SK-N-SH (cell line): ENCODE data around the gene SLC36A2. TPM values are rescaled to one million over a fixed set of nuclear protein-coding genes. Genes with fewer than 3 reads are reported as not detected.

Source experiments
- CTCF ChIA-PET: fragments of 300-600, 350-600 bp; formaldehyde crosslinking; extraction: SDS; loops from one replicate; lab custom pipeline; 2021; lab: Yijun Ruan, JAX
- POLR2A ChIA-PET: fragments of 350-600 bp; sonication (Branson Sonifier 250); formaldehyde crosslinking; extraction: SDS; loops from one replicate; lab custom pipeline; 2020; ENCODE audit warnings: antibody characterized with exemption, inconsistent platforms; lab: Yijun Ruan, JAX
- DNase-seq: peaks from one replicate; pipeline ENCODE4 v3.0.0; 2012
- H2AFZ ChIP-seq: fragments of 200-600 bp; sonication (generic); 2 replicates; pipeline ENCODE4 v1.8.1; 2016; ENCODE audit warnings: antibody characterized with exemption, mild to moderate bottlenecking, low read depth
- H3F3A ChIP-seq: fragments of 200-600 bp; sonication (generic); replicated peaks from 2 replicates; pipeline ENCODE3; 2016; ENCODE audit warnings: antibody characterized with exemption, mild to moderate bottlenecking; ENCODE audit not compliant: insufficient read depth
- H3K27ac ChIP-seq, 2 experiments: fragments of 200-500 bp in 1 of 2; fragments of 200-600 bp in 1 of 2; sonication (Bioruptor generic) in 1 of 2; sonication (generic), shearing (Covaris generic) in 1 of 2; 2 replicates each; pipeline versions ENCODE4 v1.5.1 to v1.6.1; 2014 to 2016; ENCODE audit warnings: low read depth in 2 of 2, inconsistent platforms in 1 of 2, low read length in 1 of 2, mild to moderate bottlenecking in 1 of 2, mixed read lengths in 1 of 2
- H3K27me3 ChIP-seq: fragments of 200-600 bp; sonication (generic), shearing (Covaris generic); 2 replicates; pipeline ENCODE4 v1.6.1; 2016; ENCODE audit warnings: mixed run types; ENCODE audit not compliant: insufficient read depth
- H3K36me3 ChIP-seq, 2 experiments: fragments of 200-500 bp in 1 of 2; fragments of 200-600 bp in 1 of 2; sonication (Bioruptor generic) in 1 of 2; sonication (generic) in 1 of 2; replicated peaks in 1 of 2; 2 replicates each; pipeline versions ENCODE3 to v1.5.1; 2014 to 2016; ENCODE audit warnings: low read length in 1 of 2, mild to moderate bottlenecking in 1 of 2; ENCODE audit not compliant: insufficient read depth in 2 of 2, control insufficient read depth in 1 of 2
- H3K4me1 ChIP-seq, 2 experiments: fragments of 200-500 bp in 1 of 2; fragments of 200-600 bp in 1 of 2; sonication (Bioruptor generic) in 1 of 2; sonication (generic), shearing (Covaris generic) in 1 of 2; 2 replicates each; pipeline versions ENCODE4 v1.5.1 to v1.6.1; 2014 to 2016; ENCODE audit warnings: low read depth in 1 of 2, low read length in 1 of 2, mixed run types in 1 of 2; ENCODE audit not compliant: insufficient read depth in 2 of 2, control insufficient read depth in 1 of 2
- H3K4me2 ChIP-seq: fragments of 200-600 bp; sonication (generic), shearing (Covaris generic); 2 replicates; pipeline ENCODE4 v1.6.1; 2017; ENCODE audit warnings: mixed run types
- H3K4me3 ChIP-seq, 2 experiments: fragments of 200-500 bp in 1 of 2; fragments of 200-600 bp in 1 of 2; sonication (Bioruptor generic) in 1 of 2; sonication (generic), shearing (Covaris generic) in 1 of 2; 2 replicates each; pipeline versions ENCODE4 v1.5.1 to v1.8.1; 2014 to 2016; ENCODE audit warnings: low read depth in 2 of 2, inconsistent platforms in 1 of 2, low read length in 1 of 2, mild to moderate bottlenecking in 1 of 2, mixed read lengths in 1 of 2, moderate library complexity in 1 of 2
- H3K79me2 ChIP-seq: fragments of 200-600 bp; sonication (generic); 2 replicates; pipeline ENCODE4 v1.8.1; 2017; ENCODE audit warnings: mild to moderate bottlenecking; ENCODE audit not compliant: insufficient read depth
- H3K9ac ChIP-seq: fragments of 200-600 bp; sonication (generic); 2 replicates; pipeline ENCODE4 v1.6.1; 2017; ENCODE audit warnings: mixed run types
- H3K9me2 ChIP-seq: fragments of 200-600 bp; sonication (generic); 2 replicates; pipeline ENCODE4 v1.6.1; 2017; ENCODE audit warnings: mixed run types
- H3K9me3 ChIP-seq: fragments of 200-600 bp; sonication (generic); 2 replicates; pipeline ENCODE4 v1.6.1; 2017; ENCODE audit warnings: mixed run types, mild to moderate bottlenecking, moderate library complexity
- H4K20me1 ChIP-seq: fragments of 200-600 bp; sonication (generic); 2 replicates; pipeline ENCODE4 v1.6.1; 2017; ENCODE audit warnings: mild to moderate bottlenecking, mixed run types; ENCODE audit not compliant: insufficient read depth
- CHD2 ChIP-seq: fragments of 150-350 bp; IDR thresholded peaks from 2 replicates; pipeline ENCODE4 v1.6.1; 2018; ENCODE audit warnings: low read length; ENCODE audit not compliant: partially characterized antibody
- ELF1 ChIP-seq: IDR thresholded peaks from 2 replicates; pipeline ENCODE4 v1.4.0; 2012
- GABPA ChIP-seq: IDR thresholded peaks from 2 replicates; pipeline ENCODE4 v1.4.0; 2012; ENCODE audit warnings: low read depth, mild to moderate bottlenecking
- GATA2 ChIP-seq: sonication (generic); formaldehyde crosslinking; IDR thresholded peaks from 2 replicates; pipeline ENCODE4 v1.5.0; 2020; ENCODE audit warnings: mild to moderate bottlenecking, missing genetic modification reagents
- NFIC ChIP-seq: IDR thresholded peaks from 2 replicates; pipeline ENCODE4 v1.4.0; 2012; ENCODE audit warnings: borderline replicate concordance
- NRF1 ChIP-seq: IDR thresholded peaks from 2 replicates; pipeline ENCODE4 v1.6.1; 2012; ENCODE audit warnings: low read depth, mild to moderate bottlenecking, low read length
- POLR2AphosphoS5 ChIP-seq: IDR thresholded peaks from 2 replicates; pipeline ENCODE4 v1.6.1; 2012; ENCODE audit warnings: low read depth, low read length
- RAD21 ChIP-seq: IDR thresholded peaks from 2 replicates; pipeline ENCODE4 v1.6.1; 2012; ENCODE audit warnings: mild to moderate bottlenecking, low read length
- RCOR1 ChIP-seq: fragments of 150-350 bp; IDR thresholded peaks from 2 replicates; pipeline ENCODE4 v1.6.1; 2017; ENCODE audit warnings: antibody characterized with exemption, low read length
- RFX5 ChIP-seq: IDR thresholded peaks from 2 replicates; pipeline ENCODE4 v1.6.1; 2012; ENCODE audit warnings: mild to moderate bottlenecking, improper control_type of control experiment, low read length
- RXRA ChIP-seq: IDR thresholded peaks from 2 replicates; pipeline ENCODE4 v1.4.0; 2012; ENCODE audit warnings: low read depth, mild to moderate bottlenecking, borderline replicate concordance
- SIN3A ChIP-seq: IDR thresholded peaks from 2 replicates; pipeline ENCODE4 v1.6.1; 2012; ENCODE audit warnings: low read depth, mild to moderate bottlenecking, low read length, moderate library complexity, borderline replicate concordance
- SMC3 ChIP-seq: IDR thresholded peaks from 2 replicates; pipeline ENCODE4 v1.6.1; 2012; ENCODE audit warnings: low read depth, low read length, improper control_type of control experiment
- TAF1 ChIP-seq: IDR thresholded peaks from 2 replicates; pipeline ENCODE4 v1.6.1; 2012; ENCODE audit warnings: low read depth, mild to moderate bottlenecking, low read length, moderate library complexity, borderline replicate concordance
- TCF12 ChIP-seq: IDR thresholded peaks from 2 replicates; pipeline ENCODE4 v1.4.0; 2012
- USF1 ChIP-seq: IDR thresholded peaks from 2 replicates; pipeline ENCODE4 v1.4.0; 2012; ENCODE audit warnings: low read depth, borderline replicate concordance
- YY1 ChIP-seq: IDR thresholded peaks from 2 replicates; pipeline ENCODE4 v1.4.0; 2012; ENCODE audit warnings: low read depth, mild to moderate bottlenecking
- WGBS: methylation state at CpG from one replicate; pipeline ENCODE4 v1.1.6; 2017; ENCODE audit warnings: low lambda C conversion rate; 5-methylcytosine and 5-hydroxymethylcytosine counted together
- polyA plus RNA-seq, 3 experiments: library from polyadenylated mRNA; depleted of rRNA; stranded (reverse); fragments of >200 nt; gene quantifications; 2 replicates each; pipeline ENCODE4 v1.2.3, GENCODE V29; 2012
- TF ChIP-seq, protein P1 (sequence below): IDR thresholded peaks from 2 replicates; pipeline ENCODE4 v1.6.1; 2012; ENCODE audit warnings: mild to moderate bottlenecking, low read depth, low read length, moderate library complexity
- TF ChIP-seq, protein P2 (sequence below): IDR thresholded peaks from 2 replicates; pipeline ENCODE4 v1.4.0; 2012; ENCODE audit warnings: low read depth, borderline replicate concordance

Gene SLC36A2
- polyA plus RNA-seq, 1 of the 3 experiments (the other 2 are of a cell fraction): not detected

DNA sequence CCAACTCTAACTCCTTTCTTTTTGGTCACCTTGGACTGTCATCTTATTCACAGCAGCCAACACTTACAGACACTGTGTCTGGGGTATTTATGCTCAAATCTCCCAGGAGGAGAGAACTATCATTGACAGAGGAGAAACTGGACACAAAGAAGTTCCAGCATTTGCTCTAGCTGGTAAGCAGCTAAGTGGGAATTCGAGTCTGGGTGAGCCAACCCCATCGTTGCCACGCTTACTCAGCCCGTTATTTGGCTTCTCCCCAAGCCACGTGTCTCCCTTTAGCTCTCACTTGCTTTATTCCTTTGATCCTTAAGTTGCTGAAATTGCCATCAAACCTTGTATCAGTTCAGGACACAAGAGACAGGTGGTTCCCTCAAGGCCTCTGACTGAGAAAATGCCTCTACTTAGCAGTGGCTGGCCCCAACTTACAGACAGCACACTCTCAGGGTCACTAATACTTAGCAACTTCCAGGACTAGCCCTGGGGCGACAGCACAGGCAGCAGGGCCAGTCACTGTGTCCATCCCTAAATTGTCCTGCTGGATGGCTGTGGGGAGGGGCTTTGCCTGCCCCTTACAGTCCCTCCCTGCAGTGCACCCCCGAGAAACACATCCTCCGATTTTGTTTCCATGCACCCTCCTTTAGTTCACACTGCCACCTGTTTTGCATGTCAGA is 1.4 kb downstream of the SLC36A2 start:
- POLR2A ChIA-PET: no interaction called here
- DNase-seq: no peak

More for the DNA sequence above, 1.4 kb downstream of the SLC36A2 start:
- Histone ChIP-seq H2AFZ (no peak overlapping the region), H3K36me3 (no peaks in the 10 kb centered on the region), H3K79me2 (no peaks in the 10 kb centered on the region), H3K4me2 (no peak overlapping the region), H3K4me1 (no peaks in the 10 kb centered on the region), H3F3A (no peaks in the 10 kb centered on the region), H3K27ac (no peak overlapping the region), H3K4me3 (no peak overlapping the region), H3K27me3 (no peaks in the 10 kb centered on the region; the same call in 1 of the 2 replicates), H4K20me1 (no peaks in the 10 kb centered on the region), H3K9me3 (no peaks in the 10 kb centered on the region), H3K9me2 (no peaks in the 10 kb centered on the region), H3K9ac (no peak overlapping the region)
- WGBS: 11% methylated on average over 7 of the region's 8 CpGs
- TF ChIP-seq NRF1 (no peak), CHD2 (no peak), ELF1 (no peak), RFX5 (no peak), SMC3 (no peak), RAD21 (no peak), SIN3A (no peak), GATA2 (CRISPR knock-in tag) (no peak), NFIC (no peak), RCOR1 (no peak), RXRA (no peak), GABPA (no peak), POLR2AphosphoS5 (no peak), TAF1 (no peak), YY1 (no peak), TCF12 (no peak), USF1 (no peak)
- TF ChIP-seq, protein P1, sequence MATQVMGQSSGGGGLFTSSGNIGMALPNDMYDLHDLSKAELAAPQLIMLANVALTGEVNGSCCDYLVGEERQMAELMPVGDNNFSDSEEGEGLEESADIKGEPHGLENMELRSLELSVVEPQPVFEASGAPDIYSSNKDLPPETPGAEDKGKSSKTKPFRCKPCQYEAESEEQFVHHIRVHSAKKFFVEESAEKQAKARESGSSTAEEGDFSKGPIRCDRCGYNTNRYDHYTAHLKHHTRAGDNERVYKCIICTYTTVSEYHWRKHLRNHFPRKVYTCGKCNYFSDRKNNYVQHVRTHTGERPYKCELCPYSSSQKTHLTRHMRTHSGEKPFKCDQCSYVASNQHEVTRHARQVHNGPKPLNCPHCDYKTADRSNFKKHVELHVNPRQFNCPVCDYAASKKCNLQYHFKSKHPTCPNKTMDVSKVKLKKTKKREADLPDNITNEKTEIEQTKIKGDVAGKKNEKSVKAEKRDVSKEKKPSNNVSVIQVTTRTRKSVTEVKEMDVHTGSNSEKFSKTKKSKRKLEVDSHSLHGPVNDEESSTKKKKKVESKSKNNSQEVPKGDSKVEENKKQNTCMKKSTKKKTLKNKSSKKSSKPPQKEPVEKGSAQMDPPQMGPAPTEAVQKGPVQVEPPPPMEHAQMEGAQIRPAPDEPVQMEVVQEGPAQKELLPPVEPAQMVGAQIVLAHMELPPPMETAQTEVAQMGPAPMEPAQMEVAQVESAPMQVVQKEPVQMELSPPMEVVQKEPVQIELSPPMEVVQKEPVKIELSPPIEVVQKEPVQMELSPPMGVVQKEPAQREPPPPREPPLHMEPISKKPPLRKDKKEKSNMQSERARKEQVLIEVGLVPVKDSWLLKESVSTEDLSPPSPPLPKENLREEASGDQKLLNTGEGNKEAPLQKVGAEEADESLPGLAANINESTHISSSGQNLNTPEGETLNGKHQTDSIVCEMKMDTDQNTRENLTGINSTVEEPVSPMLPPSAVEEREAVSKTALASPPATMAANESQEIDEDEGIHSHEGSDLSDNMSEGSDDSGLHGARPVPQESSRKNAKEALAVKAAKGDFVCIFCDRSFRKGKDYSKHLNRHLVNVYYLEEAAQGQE: no peak
- TF ChIP-seq, protein P2, sequence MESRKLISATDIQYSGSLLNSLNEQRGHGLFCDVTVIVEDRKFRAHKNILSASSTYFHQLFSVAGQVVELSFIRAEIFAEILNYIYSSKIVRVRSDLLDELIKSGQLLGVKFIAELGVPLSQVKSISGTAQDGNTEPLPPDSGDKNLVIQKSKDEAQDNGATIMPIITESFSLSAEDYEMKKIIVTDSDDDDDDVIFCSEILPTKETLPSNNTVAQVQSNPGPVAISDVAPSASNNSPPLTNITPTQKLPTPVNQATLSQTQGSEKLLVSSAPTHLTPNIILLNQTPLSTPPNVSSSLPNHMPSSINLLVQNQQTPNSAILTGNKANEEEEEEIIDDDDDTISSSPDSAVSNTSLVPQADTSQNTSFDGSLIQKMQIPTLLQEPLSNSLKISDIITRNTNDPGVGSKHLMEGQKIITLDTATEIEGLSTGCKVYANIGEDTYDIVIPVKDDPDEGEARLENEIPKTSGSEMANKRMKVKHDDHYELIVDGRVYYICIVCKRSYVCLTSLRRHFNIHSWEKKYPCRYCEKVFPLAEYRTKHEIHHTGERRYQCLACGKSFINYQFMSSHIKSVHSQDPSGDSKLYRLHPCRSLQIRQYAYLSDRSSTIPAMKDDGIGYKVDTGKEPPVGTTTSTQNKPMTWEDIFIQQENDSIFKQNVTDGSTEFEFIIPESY: no peak
- CTCF ChIA-PET: interaction anchor here (1.2 kb wide), 1 partner anchor 30 kb away, joined by 3 read pairs; no protein-coding TSS in a partner anchor
